GM21717 (cell line): ENCODE results near the gene FRAS1.
"Not testable (repeated sequence)": the region's sequence is repeated elsewhere in the genome, so short reads cannot be mapped to it uniquely, and the experiment has no call there.

Experiments
- ATAC-seq: cut with Tn5 transposase; IDR thresholded peaks from one replicate; pipeline ENCODE4 v1.9.1; 2021; ENCODE audit warnings: mild to moderate bottlenecking, moderate library complexity; ENCODE audit not compliant: unreplicated experiment

FRAS1 gene

GRCh38 chr4:78119698-78120097, 62.6 kb downstream of the FRAS1 start:
- no peak for ATAC-seq

- ATAC-seq: no peak
Observed at GRCh38 chr4:78120144-78120880, 63.2 kb downstream of the FRAS1 start.

GRCh38 chr4:78121338-78121904, 64.3 kb downstream of the FRAS1 start:
- ATAC-seq: no peak

- not testable (repeated sequence) for ATAC-seq
Observed at GRCh38 chr4:78125834-78126331, 68.8 kb downstream of the FRAS1 start.

GRCh38 chr4:78129383-78130108, 72.4 kb downstream of the FRAS1 start:
- ATAC-seq: no peak

GRCh38 chr4:78131403-78131802, 74.3 kb downstream of the FRAS1 start:
- no peak for ATAC-seq

- no peak for ATAC-seq
Observed at GRCh38 chr4:78136109-78137081, 79.3 kb downstream of the FRAS1 start.

- no peak for ATAC-seq
Observed at GRCh38 chr4:78137532-78137931, 80.4 kb downstream of the FRAS1 start.

- no peak for ATAC-seq
Observed at GRCh38 chr4:78138252-78138651, 81.1 kb downstream of the FRAS1 start.

- no peak for ATAC-seq
Observed at GRCh38 chr4:78143634-78144033, 86.5 kb downstream of the FRAS1 start.

- no peak for ATAC-seq
Observed at GRCh38 chr4:78145008-78145407, 87.9 kb downstream of the FRAS1 start.

GRCh38 chr4:78145622-78146021, 88.5 kb downstream of the FRAS1 start:
- ATAC-seq: no peak

GRCh38 chr4:78149751-78150542, 92.8 kb downstream of the FRAS1 start:
- ATAC-seq: no peak

GRCh38 chr4:78150543-78150864, 93.4 kb downstream of the FRAS1 start:
- ATAC-seq: no peak

GRCh38 chr4:78152795-78153194, 95.7 kb downstream of the FRAS1 start:
- ATAC-seq: no peak

GRCh38 chr4:78154972-78155590, 98.0 kb downstream of the FRAS1 start:
- no peak for ATAC-seq

GRCh38 chr4:78155616-78156105, 98.5 kb downstream of the FRAS1 start:
- no peak for ATAC-seq

GRCh38 chr4:78156520-78156919, 99.4 kb downstream of the FRAS1 start:
- ATAC-seq: no peak

GRCh38 chr4:78162342-78162741, 105.2 kb downstream of the FRAS1 start:
- ATAC-seq: no peak
